Right atrium auricular region (tissue), 2 donors: ENCODE data around the gene C19orf18. TPM values are rescaled to one million over a fixed set of nuclear protein-coding genes. Genes with fewer than 3 reads are reported as not detected.
A peak's percentile ranks its signal among the peaks of the same experiment; 100 is the strongest.
"Not testable (repeated sequence)": the region's sequence is repeated elsewhere in the genome, so short reads cannot be mapped to it uniquely, and the experiment has no call there.

Experiments used
- DNase-seq: peaks from one replicate; pipeline ENCODE4 v3.0.0-alpha.2; 2019; ENCODE audit warnings: low spot score
- H3K27ac ChIP-seq, 2 donors: fragments of 200-600 bp; sonication (generic); 1 replicate in 1 of 2; 2 replicates in 1 of 2; pipeline ENCODE4 v1.5.1; 2016 to 2019
- H3K27me3 ChIP-seq, 2 donors: fragments of 200-600 bp; sonication (generic); one replicate each; pipeline versions ENCODE4 v1.5.1 to v1.6.0; 2017 to 2019
- H3K36me3 ChIP-seq: fragments of 200-600 bp; sonication (generic); one replicate; pipeline ENCODE4 v1.5.1; 2016
- H3K4me1 ChIP-seq, 2 donors: fragments of 200-600 bp; sonication (generic); one replicate each; pipeline versions ENCODE4 v1.5.1 to v1.6.0; 2017 to 2019
- H3K4me3 ChIP-seq, 2 donors: fragments of 200-600 bp; sonication (generic); 1 replicate in 1 of 2; 2 replicates in 1 of 2; pipeline ENCODE4 v1.5.1; 2017 to 2019; ENCODE audit warnings: mild to moderate bottlenecking in 1 of 2, moderate library complexity in 1 of 2
- H3K9me3 ChIP-seq, 2 donors: fragments of 200-600 bp; sonication (generic); one replicate each; pipeline ENCODE4 v1.5.1; 2019
- CTCF ChIP-seq, 2 donors: fragments of 200-600 bp; sonication (generic); IDR thresholded peaks; one replicate each; pipeline ENCODE4 v1.5.1; 2019; ENCODE audit warnings: antibody characterized with exemption in 2 of 2
- total RNA-seq, 2 donors: library from RNA; depleted of rRNA; stranded (reverse); fragments of >200 nt; gene quantifications; one replicate each; pipeline ENCODE4 v1.1.0, GENCODE V29; 2016

C19orf18 gene
- total RNA-seq, 2 donors from 2014 or later = 1.7 TPM; not detected in 1

DNA sequence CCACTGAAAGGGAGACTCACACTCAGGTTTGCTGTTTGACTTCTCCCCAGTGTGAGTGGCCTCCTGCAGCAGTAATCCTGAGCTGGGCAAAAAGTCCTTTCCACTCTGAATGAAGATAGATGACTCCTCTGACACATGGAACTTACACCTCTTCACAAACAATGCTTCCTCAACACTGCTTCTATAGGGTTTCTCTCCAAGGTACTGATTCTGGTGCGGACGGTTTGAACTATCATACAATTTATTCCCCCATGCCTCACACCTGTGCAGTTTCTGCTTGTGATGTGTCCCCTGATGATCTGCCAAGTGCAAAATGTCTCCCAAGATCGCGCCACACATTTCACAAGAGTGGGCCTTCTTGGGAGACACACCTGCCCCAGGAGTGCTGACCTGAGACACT, 46.7 kb downstream of the C19orf18 start:
- DNase-seq = no peak
- H3K9me3 ChIP-seq = peaks cover 0 to 69% of the 10 kb centered on the region in 2 donors
- TF ChIP-seq CTCF (IDR thresholded peaks at IDR 0.05) = no peak
- no peaks in the 10 kb centered on the region for H3K27me3 ChIP-seq
- no peak overlapping the region for H3K4me3 ChIP-seq
- H3K4me1 ChIP-seq = no peaks in the 10 kb centered on the region
- H3K36me3 ChIP-seq = peaks cover 61% of the 10 kb centered on the region
- no peak overlapping the region for H3K27ac ChIP-seq

GRCh38 chr19:57916168-57916995, 58.0 kb downstream of the C19orf18 start, which contains the start of gene ZNF417:
Gene ZNF417 (minus strand): TSS chr19:57916592. CDS start chr19:57916411, 181 bp downstream.
- H3K36me3 ChIP-seq = not testable (repeated sequence)
- TF ChIP-seq CTCF (IDR thresholded peaks at IDR 0.05) = peak in 1 of 2 donors; percentile 52

DNA sequence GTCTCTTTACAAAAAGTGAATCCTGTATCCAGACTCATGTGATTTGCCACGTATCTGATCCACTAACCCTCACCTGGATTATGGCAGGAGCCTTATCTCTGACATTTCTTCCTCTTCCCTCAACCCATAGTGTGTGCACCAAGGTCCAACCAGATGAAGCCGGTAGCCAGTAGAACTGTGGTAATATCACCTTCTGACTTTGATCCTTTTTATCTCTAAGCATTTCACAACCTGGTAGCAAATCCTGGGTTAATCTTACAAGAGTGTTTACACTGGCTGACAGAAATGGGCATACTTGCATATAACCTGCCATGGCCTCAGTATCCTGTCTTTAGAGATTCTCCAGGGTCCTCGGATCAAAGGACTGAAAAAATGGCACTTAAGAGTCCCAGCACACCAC, 59.8 kb downstream of the C19orf18 start:
- Histone ChIP-seq H3K4me3 (no peak overlapping the region), H3K36me3 (peaks cover 14% of the 10 kb centered on the region), H3K27ac (no peak overlapping the region)

More at GRCh38 chr19:57916168-57916995, 58.0 kb downstream of the C19orf18 start, which contains the start of gene ZNF417:
- Histone ChIP-seq H3K4me3 (peak within 1 kb of the TSS; percentile 69 to 91), H3K4me1 (peaks cover 0 to 14% of the 10 kb centered on the region in 2 donors), H3K27ac (peak within 1 kb of the TSS; percentile 81 to 82)
- not testable (repeated sequence) for H3K27me3 ChIP-seq, H3K9me3 ChIP-seq
- DNase-seq = peak; percentile 91

More for the DNA sequence above, 59.8 kb downstream of the C19orf18 start:
- DNase-seq = no peak
- H3K27me3 ChIP-seq = no peaks in the 10 kb centered on the region
- TF ChIP-seq CTCF (IDR thresholded peaks at IDR 0.05) = no peak
- H3K9me3 ChIP-seq = peaks cover 0 to 20% of the 10 kb centered on the region in 2 donors
- H3K4me1 ChIP-seq = peaks cover 0 to 14% of the 10 kb centered on the region in 2 donors

Other genes starting within 250 kb of the C19orf18 start
- 1 to 10 TPM; 5.6 to 8.3 TPM for gene ZNF671, start 246.9 kb downstream of the C19orf18 start, total RNA-seq
- 1 to 10 TPM; 6.0 to 8.9 TPM for gene ZNF776, start 227.7 kb downstream of the C19orf18 start, total RNA-seq
- gene ZNF586, start 204.9 kb downstream of the C19orf18 start, total RNA-seq = 10 to 100 TPM in 1 of 2 donors, 1 to 10 TPM in 1; 5.7 to 11.9 TPM
- gene ZNF552, start 159.6 kb downstream of the C19orf18 start, total RNA-seq = 1 to 10 TPM; 1.0 to 5.3 TPM
- 1 to 10 TPM; 3.2 to 5.7 TPM for gene ZNF587B, start 144.2 kb downstream of the C19orf18 start, total RNA-seq
- 10 to 100 TPM; 11.6 to 12.5 TPM for gene ZNF587, start 124.7 kb downstream of the C19orf18 start, total RNA-seq
- gene ZNF814, start 85.5 kb downstream of the C19orf18 start, total RNA-seq = 1 to 10 TPM; 8.7 to 9.2 TPM
- gene ZNF417, start 57.9 kb downstream of the C19orf18 start, total RNA-seq = 1 to 10 TPM; 7.5 TPM
- 1 to 10 TPM; 5.2 to 5.7 TPM for gene ZNF418, start 39.1 kb downstream of the C19orf18 start, total RNA-seq
- gene ZNF256, start 26.8 kb downstream of the C19orf18 start, total RNA-seq = 1 to 10 TPM; 5.3 to 5.7 TPM
- gene ZNF606, start 28.3 kb upstream of the C19orf18 start, total RNA-seq = 1 to 10 TPM; 9.6 TPM
- not detected for gene ZSCAN1, start 59.5 kb upstream of the C19orf18 start, total RNA-seq
- 1 to 10 TPM; 2.5 to 3.1 TPM for gene ZNF135, start 84.7 kb upstream of the C19orf18 start, total RNA-seq
- gene ZSCAN18, start 123.7 kb upstream of the C19orf18 start, total RNA-seq = 10 to 100 TPM; 48.3 to 65.7 TPM
- gene ZNF329, start 176.3 kb upstream of the C19orf18 start, total RNA-seq = 1 to 10 TPM; 6.9 to 7.9 TPM
- 10 to 100 TPM; 17.7 to 25.8 TPM for gene ZNF274, start 208.5 kb upstream of the C19orf18 start, total RNA-seq